Ramos (cell line): ENCODE results near the gene SNX9.
"Not testable (repeated sequence)": the region's sequence is repeated elsewhere in the genome, so short reads cannot be mapped to it uniquely, and the experiment has no call there.

Experiments
- in situ Hi-C: fragments of 300-500 bp; cut with MboI; formaldehyde crosslinking; loops from one replicate; pipeline ENCODE4 v1.14.3; 2022; ENCODE audit warnings: low sequenced_read_pairs; ENCODE audit not compliant: unreplicated experiment

Gene SNX9

DNA sequence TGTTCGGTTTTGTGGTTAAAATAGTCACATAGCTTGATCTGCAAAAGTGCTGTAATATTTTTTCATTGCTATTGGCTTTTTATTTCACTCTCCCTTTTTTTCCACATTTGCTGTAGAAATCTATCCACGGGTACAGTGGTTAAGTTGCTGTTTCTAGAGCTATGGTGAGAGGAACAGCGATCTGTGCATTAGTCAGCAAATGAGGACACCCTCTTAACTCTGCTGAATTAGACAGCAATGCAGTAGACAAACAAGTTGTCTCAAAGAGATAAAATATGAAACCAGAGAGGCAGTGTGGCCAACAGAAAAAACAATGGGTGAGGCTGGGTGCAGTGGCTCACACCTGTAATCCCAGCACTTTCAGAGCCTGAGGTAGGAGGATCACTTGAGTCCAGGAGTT is 141.1 kb downstream of the SNX9 start:
- in situ Hi-C loops = no loop called here

DNA sequence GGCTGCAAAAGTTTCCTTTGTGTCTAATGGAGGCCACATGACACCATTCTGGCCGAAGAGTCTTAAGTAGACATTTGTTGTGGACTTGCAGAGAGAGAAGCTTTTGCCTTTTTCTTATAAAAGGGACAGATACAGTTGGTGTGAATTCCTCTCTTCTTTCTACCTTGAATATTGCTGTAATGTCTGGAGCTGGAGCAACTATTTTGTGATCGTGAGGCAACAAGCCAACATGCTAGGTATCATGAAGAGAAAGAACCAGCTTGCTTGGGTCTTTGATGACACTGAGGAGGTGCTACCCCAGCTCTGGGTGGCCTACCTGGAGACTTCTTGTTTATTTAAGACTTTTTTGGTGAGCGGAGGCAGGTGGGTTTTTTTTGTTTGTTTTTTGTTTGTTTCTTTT is 142.3 kb downstream of the SNX9 start:
- in situ Hi-C loops = no loop called here

DNA sequence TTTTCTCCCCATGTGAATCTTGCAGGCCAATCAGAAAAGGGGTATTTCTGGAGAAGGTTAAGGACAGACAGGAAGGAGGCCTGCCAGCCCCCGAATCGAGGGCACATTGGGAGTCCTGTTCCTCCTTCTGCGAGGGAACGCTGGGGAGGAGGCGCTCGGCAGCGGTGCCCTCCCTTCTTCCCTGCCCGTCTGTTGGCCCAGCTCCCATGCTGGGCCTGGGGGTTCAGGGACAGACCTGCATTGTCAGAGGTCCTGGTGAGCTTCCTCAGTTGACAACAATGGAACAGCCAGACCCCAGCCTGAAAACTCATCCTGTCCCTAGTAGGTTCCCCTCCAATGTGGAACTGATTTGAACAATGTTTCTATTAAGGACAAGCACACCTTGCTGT is 143.5 kb downstream of the SNX9 start:
- in situ Hi-C loops = no loop called here

DNA sequence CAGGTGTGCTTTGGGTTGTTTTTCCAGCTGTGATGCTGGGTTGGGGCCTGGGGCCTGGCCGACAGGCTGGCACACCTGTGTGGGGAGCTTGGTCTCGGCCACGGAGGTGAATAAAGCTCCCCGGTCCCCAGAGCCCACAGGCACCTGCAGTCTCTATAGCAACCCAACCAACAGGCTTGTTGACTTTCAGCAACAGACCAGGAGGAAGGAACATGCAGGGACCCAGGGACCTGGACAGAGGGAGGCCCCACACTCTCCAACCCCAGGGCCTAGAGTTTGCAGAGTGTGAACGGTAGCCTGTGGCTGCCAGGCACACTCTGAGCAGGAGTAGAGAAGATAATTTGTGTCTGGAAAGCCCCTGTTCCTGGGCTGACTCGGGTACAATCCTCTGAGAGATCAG is 144.0 kb downstream of the SNX9 start:
- in situ Hi-C loops = no loop called here

DNA sequence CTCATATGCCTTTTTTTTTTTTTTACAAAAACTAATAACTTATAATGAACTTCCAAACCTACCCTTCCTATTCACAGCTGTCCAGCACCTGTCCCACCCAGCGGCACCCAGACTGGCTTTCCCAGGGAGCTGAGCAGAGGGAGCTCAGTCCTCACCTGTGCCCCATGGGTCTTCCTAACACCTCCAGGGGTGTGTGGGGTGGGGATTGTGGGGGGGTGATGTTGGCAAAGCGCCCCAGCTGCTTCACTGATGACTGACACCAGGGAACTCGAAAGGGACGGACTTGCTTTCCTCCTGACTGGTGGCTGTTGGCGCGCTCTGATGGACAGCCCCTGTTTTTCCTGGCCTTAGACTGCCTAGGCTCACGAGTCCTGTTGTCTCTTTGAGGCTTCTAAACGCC is 144.4 kb downstream of the SNX9 start:
- in situ Hi-C loops = no loop called here

DNA sequence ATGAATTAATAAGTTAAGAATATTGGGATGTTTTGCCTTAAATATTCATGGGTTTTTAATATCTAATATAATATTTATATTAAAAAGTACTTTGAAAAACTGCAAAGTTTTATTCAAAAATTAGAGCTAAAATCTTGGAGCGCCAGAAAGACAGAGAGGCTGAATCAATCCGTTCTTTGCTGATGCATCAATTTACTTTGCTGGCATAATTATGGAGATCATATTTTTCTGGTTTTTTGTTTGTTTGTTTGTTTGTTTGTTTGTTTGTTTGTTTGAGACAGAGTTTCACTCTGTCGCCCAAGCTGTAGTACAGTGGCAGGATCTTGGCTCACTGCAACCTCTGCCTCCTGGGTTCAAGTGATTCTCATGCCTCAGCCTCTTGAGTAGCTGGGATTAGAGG is 149.1 kb downstream of the SNX9 start:
- in situ Hi-C loops = not testable (repeated sequence)

DNA sequence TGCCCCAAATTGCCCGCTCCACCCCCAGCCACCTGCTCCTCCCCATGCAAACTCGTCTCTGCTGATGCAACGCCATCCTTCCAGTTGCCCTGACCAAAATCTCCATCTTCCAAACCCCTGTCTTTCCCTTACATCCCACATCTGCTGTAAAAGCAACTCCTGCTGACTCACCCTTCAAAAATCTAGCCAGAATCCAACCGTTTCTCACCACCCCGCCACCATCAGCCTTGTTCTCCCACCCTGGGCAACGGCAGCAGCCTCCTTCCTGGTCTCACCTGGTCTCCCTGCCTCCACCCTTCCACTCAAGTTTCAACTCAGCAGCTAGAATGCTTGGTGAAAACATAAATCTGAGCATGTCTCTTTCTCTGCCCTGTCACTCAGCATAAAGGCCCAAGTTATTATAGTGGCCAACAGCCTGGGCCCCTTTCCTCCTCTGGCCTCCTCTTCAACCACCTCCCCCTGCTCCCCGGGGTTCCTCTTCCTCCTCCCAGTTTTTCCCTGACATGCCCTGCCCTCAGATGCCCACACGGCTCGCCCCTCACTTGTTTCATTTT is 151.4 kb downstream of the SNX9 start:
- in situ Hi-C loops = no loop called here

DNA sequence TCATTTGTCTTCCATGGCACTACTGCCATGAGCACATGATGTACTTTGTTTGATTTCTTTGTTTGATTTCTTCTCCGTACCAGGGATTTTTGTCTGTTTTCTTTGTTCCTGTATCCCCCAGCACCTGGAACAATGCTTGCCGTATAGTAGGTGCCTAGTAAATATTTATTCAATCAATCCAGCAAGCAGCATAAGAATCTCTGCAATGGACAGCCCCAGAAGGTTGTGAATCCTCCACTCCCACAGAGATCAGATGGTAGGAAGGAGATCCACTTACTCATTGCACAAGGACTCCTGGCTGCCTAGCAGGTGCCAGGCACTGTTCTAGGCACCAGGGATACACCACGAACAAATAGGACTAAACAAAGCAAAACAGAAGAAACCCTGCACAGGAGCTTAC is 151.9 kb downstream of the SNX9 start:
- in situ Hi-C loops = no loop called here

DNA sequence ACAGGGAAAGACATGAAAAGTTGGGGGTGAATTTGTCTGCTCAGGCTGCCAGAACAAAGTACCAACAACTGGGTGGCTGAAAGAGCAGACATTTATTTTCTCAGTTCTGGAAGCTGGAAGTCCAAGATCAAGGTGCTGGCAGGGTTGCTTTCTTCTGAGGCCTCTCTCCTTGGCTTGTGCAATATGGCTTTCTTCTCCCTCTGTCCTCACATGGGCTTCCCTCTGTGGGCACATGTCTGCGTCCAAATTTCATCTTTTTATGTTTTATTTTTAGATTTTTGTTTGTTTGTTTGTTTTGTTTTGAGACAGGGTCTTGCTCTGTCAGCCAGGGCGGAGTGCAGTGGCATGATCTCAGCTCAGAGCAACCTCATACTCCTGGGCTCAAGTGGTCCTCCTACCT is 152.4 kb downstream of the SNX9 start:
- in situ Hi-C loops = no loop called here

DNA sequence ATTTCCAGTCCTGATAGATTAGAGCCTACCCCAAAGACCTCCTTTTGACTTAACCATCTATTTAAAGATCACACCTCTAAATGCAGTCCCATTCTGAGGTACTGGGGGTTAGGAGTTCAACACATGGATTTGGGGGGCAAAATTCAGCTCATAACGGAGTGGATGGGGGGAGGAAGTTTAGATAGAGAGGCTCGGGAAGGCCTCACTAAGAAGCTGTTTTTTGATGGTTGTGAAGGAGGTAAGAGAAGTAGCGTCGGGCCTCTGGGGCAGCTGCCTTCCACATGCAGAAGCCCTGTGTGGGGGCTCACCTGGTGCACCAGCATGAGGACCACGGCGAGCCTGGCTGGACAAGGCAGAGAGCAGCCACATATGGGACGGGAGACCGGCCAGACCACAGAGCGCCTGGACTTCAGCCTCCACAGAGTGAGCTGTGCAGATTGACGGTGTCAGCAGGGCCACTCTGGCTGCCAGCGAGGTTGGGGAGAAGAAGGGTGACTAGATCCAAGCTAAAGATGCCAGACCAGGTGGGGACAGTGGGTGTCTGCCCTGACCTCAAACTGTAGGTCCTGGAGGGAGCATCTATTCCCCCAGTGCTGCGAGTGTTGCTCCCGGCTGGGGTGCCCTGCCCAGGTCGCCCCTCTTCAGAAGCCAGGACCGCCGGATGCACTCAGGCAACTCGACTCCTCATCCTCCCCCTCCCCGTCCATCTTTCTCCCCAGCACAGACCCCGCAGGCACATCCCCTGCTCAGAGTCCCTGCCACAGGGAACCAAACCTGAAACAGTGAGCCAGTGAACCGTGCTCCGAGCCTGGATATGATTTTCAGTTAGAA is 153.5 kb downstream of the SNX9 start:
- in situ Hi-C loops = no loop called here

DNA sequence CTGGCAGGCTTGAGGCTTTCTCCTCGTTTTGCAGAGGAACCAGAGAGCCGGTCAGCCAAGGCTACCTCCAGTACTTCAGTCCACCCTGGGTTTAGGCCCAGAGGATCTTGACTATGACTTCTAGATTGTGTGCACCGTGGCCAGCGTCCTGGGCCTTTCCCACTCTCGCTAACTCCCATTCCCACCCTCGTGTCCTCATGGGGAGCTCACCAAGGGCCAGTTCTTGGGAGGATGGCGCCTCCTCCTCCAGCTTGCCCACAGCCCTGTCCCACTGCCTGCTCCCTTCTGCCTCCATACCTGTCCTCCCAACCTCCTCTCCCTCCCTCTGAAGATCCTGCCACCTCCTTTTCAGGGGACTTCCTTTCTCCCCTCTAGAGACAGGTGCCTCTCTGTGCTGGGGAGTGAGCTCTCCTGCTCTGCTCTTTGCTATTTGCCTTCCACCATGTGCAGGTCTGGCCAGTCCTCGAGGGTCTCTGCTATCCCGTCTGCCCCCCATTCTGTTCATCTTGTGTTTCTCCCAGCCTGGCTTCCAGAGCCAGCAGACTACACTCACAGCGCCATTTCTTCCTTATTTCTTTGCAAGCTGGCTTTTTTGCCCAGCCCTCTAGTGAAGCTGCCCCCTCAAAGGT is 154.2 kb downstream of the SNX9 start:
- in situ Hi-C loops = no loop called here

DNA sequence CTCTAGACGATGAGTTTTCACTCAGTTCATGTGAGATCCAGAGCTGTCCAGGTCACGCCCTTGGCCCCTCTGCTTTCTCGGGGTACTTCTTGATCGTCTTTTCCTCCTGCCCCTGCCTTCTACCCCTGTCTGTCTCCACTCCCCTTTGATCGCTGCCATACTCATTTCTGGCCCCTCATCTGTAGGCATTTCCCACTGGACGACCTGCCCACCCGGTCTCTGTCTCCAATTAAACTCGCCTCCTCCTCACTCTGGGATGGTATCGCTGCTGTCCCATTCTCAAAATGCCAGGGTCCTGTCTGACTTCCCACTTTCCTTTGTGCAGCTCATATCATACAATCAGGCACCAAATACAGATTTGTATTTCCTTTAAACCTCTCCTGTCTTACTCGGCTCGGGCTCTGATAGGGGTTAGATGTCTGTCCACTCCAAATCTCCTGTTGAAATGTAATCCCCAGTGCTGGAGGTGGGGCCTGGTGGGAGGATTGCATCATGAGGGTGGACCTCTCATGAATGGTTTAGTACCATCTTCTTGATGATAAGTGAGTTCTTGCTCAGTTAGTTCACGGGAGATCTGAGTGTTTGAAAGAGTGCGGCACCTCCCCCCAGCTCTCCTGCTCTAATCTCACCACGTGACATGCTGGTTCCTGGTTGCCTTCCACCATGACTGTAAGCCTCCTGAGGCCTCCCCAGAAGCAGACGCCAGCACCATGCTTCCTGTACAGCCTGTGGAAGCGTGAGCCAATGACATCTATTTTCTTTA is 155.2 kb downstream of the SNX9 start:
- in situ Hi-C loops = no loop called here

DNA sequence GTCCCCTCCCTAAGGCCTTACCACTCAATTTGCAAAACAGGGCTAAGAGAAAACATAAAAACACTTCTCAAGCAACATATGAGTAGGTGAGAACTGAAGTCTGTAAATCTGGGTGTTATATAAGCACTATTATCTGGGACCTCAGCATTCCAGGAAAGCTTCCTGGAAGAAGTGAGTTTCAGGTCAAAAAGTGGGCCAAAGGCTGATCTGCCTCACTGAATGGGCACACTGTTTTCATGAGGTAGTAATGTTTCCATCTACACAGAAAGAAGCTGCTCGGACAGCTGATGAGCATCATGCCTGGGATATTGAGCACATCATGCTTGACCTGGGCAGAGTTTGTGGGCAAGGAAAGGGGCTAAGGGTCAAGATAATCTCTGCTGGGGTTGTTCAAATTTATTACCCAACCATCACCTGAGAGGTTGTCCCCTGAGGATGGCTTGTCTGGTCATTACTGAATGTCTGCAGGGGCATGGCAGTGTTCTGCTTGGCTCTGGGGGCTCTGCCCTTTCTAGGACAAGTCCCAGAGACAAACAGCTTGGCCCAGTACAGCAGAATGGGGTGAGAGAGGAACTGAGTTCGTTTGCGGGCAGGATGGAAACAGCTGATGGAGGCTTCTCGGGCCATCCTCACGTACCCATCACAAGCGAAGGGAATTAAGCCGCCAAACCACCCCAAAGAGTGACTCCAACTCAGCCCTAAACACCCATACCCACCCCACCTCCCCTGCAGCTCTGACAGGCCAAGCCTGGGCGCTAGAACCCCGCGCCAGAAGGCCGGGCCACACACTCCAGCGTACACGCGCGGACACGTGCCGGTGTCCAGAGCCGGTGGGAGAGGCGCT is 157.5 kb downstream of the SNX9 start:
- in situ Hi-C loops = no loop called here

DNA sequence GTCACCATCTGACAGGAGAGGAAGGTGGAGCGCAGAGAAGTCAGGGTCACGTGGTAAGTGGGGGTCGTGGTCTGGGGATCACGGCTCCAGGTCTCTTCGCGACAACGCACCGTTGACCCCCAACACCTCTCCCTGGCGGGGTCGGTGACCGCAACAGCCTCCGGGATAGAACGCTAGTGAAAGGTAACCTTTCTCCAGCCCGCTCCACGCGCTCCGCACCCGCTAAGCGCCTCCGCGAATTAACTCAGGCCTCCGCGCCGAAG is 158.0 kb downstream of the SNX9 start:
- in situ Hi-C loops = no loop called here

DNA sequence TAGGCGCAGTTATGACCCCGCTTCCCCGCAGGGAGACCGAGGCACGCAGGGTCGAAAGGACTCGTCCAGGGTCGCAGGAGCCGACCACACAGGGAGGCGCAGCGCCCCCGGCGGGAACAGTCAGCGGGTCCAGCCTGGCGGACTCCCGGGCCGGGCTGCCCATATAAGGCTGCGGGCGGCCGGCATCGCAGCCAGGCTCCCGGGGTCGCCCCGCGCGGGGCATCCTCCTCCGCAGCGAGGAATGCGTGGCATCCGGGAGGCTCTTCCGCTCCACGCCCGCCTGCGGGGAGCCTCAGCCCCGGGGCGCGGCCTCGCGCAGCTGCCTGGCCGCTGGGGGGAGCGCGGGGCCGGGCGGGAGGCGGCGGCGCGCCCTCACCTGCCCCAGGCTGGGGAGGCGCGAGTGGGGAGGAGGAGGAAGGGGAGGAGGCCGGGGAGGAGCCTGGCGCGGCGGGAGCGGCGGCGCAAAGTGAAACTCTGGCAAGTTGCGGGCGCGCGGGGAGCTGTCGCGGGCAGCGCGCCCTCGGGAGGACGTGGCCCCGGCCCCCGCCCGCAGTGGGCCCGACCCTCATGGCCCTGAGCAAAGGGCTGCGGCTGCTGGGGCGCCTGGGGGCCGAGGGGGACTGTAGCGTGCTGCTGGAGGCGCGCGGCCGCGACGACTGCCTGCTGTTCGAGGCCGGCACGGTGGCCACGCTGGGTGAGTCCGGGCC is 158.5 kb downstream of the SNX9 start, which contains the start of gene SYNJ2:
SYNJ2 (plus strand) TSS at position 469 of the 707 bp plus-strand sequence; CDS start at position 568, 99 bp downstream.
- in situ Hi-C loops = no loop called here

DNA sequence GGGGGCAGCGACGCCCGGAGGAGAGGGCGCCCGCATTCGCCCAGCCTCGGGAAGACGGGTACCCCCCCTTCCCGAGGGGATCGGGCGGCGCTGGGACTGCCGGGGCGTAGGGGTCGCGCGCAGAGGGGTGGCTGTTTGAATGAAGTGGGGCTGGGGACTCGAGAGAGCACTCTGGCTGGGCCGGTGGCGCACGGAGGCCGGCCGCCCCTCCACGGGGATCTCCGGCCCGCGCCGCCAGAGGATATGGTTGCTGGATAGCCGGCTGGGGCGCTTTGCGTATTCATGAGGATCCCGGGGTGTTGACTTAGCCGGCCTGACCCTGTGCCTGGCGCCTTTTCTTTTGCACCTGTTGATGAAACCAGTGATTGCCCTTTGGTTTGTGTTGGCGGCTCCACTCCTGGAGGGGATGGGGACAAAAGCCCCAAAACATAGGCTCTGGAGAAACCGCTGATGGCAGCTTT is 159.1 kb downstream of the SNX9 start:
- in situ Hi-C loops = no loop called here

DNA sequence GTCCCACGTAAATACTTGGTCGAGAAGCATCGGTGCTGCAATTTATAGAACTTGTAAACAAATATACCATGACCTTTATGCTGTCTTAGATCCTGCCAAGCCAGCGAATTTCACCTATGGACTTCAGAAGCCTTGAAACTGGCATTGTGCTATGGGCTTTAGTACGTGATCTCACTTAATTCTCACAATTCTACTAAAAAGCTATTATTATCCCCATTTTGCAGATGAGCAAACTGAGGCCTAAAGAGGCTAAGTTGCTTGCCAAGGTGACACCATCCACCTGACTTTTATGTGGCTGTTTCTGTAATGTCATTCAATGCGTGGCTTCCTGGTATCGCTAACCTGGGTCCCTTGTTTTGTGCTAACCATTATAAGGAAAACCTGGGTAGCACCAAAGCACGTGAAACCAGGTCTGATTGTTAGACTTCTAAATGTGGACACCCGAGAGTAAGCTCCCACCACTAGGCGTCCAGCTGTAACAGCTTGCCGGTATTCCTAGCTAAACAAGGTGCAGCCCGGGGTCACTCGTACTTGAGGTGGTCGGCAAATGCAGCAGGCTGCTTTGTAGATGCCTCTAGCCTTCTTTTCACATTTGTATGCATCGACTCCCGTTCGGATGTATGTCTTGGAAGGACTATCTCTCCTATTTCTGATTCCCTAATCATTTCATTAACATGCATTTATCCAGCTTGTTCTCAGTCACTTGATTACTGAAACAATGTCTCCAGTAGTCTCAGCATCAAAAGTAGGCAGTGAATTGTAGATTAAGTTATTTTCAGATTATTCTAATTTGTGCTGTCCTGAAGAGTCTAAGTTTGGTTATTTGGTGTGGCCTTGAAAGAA is 159.7 kb downstream of the SNX9 start:
- in situ Hi-C loops = no loop called here

DNA sequence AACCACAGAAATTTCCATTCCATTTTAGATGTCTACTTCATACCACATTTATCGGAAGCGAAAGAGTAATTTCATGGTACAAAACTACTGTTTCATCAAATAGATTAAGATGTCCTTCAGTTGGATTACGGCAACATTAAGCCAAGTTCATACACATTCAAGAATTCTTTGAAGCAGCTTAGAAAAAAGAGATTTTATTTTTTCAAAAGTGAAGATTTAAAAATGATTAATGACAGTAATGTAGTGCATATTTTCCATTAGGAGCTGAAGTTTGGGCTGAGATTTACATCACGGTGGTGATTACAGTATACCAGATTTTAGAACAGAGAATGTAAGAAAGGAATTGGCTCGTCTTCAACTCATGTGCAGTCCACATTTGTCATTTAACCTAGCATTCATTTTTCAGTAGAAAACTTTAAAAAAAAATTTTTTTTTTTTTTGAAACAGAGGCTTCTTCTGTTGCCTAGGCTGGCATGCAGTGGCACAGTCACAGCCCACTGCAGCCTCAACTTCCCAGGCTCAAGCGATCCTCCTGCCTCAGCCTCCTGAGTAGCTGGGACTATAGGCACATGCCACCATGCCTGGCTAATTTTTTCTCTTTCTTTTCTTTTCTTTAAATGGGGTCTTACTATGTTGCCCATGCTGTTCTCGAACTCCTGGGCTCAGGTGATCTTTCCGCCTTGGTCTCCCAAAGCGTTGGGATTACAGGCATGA is 160.5 kb downstream of the SNX9 start:
- in situ Hi-C loops = no loop called here
